HG03159 (cell line): ENCODE data around the gene SERAC1.

ENCODE experiments used
- ATAC-seq: cut with Tn5 transposase; IDR thresholded peaks from one replicate; pipeline ENCODE4 v1.9.1; 2021; ENCODE audit warnings: mild to moderate bottlenecking, moderate library complexity; ENCODE audit not compliant: unreplicated experiment

SERAC1 gene

GRCh38 chr6:158061709-158062461, 106.2 kb downstream of the SERAC1 start:
- ATAC-seq = no peak

- no peak for ATAC-seq
Measured at GRCh38 chr6:158061361-158061708, 106.7 kb downstream of the SERAC1 start.

- ATAC-seq = no peak
Measured at GRCh38 chr6:158060455-158061360, 107.4 kb downstream of the SERAC1 start.
